Stimulated activated CD4-positive, alpha-beta T cell treated with anti-CD3 and anti-CD28 coated beads, Interleukin-15, amount 100 ng/mL, for 24 hours (primary cell): ENCODE results near the gene PIP4K2C.
"Not testable (repeated sequence)": the region's sequence is repeated elsewhere in the genome, so short reads cannot be mapped to it uniquely, and the experiment has no call there.

Experiments
- DNase-seq: peaks from one replicate; pipeline ENCODE4 v3.0.0-alpha.2; 2020

Gene PIP4K2C

DNA sequence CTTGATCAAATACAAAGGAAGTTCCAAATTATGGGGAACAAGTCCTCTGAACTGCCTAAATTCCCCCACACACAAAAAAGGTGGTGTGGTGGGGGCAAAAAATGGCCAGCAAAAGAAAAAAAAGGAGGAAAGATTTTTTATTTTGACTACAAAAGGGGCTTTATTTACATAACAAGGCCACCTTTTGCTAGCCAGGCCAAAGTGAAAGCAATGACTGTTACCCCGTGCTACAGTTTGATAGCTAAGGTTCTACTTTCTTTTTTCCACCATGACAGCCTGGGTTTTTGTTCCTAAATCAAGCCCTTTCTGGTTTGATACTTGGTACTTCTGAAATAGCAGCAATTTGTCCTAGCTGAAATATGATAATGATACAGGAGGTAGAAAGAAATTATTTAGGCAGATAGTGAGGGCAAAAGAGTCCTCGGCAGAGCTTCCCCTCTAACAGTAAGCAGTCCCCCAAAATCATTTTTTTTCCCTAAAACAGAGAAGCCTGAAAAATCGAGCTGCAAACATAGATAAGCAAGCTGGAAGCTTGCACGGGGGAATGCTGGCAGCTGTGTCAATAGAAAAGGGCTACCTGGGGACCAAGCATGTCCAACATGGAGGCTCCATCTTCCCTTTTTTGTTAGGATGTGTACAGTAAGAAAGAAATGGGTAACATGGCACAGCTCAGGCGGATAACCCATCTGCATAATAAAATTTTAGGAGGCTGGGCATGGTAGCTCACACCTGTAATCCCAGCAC lies 50.9 kb downstream of the PIP4K2C start:
- no peak for DNase-seq

DNA sequence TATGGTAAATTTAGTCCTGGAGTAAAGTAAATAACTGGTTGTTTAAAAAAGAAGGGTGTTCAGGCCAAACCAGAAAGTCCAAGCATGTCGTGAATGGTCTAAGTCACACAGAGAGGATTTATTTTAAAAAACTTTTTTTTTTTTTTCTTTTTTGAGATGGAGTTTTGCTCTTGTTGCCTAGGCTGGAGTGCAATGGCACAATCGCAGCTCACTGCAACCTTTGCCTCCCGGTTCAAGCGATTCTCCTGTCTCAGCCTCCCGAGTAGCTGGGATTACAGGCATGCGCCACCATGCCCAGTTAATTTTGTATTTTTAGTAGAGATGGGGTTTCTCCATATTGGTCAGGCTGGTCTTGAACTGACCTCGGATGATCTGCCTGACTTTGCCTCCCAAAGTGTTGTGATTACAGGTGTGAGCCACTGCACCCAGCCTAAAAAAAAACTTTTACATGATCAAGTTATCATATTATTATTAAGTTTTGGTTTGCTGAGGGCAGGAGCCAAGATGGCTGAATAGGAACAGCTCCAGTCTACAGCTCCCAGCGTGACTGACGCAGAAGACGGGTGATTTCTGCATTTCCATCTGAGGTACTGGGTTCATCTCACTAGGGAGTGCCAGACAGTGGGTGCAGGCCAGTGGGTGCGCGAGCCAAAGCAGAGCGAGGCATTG lies 55.1 kb downstream of the PIP4K2C start:
- DNase-seq: not testable (repeated sequence)

DNA sequence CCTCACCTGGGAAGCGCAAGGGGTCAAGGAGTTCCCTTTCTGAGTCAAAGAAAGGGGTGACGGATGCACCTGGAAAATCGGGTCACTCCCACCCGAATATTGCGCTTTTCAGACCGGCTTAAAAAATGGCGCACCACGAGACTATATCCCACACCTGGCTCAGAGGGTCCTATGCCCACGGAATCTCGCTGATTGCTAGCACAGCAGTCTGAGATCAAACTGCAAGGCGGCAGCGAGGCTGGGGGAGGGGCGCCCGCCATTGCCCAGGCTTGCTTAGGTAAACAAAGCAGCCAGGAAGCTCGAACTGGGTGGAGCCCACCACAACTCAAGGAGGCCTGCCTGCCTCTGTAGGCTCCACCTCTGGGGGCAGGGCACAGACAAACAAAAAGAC lies 55.7 kb downstream of the PIP4K2C start:
- DNase-seq: not testable (repeated sequence)
